Activated CD4-positive, alpha-beta T cell treated with anti-CD3 and anti-CD28 coated beads for 24 hours (primary cell): Measurements from ENCODE around the gene CARD11.

Source experiments
- DNase-seq, 2 donors: peaks; one replicate each; pipeline ENCODE4 v3.0.0-alpha.2; 2020; ENCODE audit warnings: low read depth in 2 of 2

The CARD11 gene

DNA sequence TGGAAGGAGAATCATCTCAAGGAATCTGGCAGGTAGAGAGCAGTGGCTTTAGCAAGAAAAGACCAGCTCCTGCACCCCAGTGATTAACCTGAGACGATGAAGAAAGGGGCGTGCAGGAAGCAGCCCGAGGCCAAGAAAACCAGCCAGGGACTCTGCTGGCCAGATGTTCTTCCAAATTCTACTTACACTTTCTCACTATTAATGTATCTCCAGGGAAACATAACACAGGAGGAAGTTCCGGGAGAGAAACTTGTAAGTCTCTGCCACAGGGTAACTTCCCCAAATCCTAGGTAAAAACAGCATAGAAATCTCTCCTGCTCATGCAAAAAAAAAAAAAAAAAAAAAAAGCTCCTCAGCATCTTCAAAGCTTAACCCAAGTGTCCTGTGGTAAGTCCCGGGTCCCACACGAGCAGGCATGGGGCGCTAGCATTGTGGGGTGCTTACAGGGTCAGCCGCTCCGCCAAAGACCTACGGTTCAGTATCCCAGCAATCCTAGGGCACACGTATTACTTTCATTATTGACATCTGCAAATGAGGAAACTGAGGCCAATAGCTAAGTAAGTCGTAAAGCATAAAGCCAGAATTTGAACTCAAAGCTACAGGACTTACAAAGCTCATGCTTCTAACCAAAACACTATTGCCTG lies 102.3 kb downstream of the CARD11 start:
- no peak for DNase-seq

- no peak for DNase-seq
Observed at GRCh38 chr7:2940466-2940865, 103.2 kb downstream of the CARD11 start.

DNA sequence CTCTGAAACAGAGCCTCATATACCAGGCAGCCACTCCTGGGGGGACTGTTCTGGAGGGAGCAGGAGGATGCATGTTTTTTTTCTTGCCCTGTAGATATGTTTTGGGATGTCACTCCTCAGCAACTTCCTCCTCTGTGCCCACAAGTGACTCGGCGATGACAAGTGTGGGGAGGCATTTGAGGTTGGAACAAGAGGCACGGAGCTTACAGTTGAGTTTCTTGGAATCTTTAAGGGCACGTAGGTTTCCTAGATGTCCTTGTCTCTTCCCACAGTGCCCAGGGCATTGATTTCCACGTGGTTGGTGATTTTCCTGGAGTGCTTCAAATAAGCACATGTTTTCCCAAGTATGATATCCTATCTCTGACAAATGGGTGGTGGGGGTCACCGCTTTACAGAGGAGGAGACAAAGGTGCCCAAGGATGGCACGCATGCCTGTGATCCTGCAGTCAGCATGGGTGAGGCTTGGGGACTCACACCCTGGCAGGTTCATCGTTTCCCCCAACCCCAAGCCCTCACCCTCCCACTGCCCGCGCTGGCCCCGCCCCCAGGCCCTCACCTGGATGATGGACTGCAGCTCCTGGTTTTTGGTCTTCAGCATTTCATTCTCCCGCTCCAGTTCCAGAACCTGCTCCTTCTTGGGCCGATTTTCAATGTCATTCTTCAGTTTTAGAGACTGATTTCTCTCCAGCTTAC lies 104.3 kb downstream of the CARD11 start:
- DNase-seq, result no peak

DNA sequence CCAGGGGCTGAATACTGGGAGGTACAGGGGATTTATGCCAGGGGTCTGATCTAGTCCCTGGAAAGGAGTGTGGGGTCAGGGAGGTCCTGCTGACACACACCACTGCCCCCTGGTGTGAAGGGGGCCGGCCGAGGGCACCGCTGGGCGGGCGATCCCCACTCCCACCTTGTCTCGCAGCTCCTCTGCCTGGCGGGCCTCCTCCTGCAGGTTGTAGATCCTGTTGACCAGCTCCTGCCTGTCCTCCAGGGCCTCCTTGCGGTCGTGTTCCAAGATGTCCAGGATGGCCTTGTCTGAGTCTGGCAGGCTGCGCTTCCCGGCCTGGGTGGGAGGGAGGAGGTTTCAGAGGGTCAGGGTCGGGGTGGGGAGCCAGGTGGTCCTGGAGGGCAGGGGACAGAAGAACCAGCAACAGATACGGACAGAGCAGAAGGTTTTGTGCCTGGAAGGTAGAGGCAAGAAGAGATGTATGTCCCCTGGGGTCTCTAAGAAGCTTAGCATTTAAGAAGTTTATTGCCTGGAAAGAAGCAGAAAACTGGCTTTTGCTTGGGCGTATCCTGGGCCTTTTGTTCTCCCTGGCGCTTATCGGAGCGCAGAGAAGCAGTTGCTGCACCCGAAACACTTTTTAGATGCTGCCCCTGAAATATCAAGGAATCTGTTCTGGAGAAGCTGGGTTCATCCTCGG lies 105.0 kb downstream of the CARD11 start:
- no peak for DNase-seq

- no peak for DNase-seq
Observed at GRCh38 chr7:2937701-2938513, 105.8 kb downstream of the CARD11 start.

DNA sequence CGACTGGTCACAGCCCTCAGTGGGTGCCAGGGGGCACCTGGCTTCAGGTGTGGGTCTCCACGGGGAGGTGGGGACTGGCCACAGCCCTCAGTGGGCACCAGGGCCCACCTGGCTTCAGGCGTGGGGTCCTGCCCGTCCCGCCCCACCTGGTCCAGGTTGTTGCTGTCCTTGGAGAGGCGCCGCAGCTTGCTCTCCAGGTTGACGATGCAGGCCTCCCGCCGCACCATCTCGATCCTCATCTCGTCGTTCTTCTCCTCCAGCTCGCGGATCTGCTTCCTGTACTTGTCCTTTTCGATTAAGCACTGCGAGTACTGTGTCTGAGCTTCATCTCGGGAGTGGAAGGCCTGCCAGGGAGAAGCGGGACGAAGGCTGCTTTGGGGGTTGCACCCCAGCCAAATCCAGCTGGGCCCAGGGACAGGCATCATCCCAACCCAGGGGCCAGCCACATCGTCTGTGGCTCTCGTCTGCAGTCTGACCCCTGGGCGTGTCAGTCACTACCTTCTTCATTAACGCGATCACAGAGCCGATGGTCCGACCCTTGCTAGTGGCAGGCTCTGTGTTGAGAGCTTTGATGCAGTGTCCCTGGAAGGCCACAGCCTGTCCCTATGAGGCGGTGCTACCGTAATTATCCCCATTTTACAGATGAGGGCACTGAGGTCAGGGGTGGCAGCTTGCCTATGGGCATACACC lies 106.6 kb downstream of the CARD11 start:
- DNase-seq, result no peak

DNA sequence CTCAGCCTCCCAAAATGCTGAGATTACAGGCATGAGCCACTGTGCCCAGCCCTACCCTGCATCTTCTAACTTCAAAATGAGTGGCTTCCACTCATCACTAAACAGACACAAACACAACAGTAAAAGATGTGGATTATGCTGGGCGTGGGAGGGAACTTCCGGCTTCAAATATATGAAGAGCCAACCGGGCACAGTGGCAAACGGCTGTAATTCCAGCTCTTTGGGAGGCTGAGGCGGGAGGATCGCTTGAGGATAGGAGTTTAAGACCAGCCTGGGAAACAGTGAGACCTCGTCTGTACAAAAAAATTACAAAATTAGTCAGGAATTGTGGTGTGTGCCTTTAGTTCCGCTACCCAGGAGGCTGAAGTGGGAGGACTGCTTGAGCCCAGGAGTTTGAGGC lies 107.4 kb downstream of the CARD11 start:
- no peak for DNase-seq

DNA sequence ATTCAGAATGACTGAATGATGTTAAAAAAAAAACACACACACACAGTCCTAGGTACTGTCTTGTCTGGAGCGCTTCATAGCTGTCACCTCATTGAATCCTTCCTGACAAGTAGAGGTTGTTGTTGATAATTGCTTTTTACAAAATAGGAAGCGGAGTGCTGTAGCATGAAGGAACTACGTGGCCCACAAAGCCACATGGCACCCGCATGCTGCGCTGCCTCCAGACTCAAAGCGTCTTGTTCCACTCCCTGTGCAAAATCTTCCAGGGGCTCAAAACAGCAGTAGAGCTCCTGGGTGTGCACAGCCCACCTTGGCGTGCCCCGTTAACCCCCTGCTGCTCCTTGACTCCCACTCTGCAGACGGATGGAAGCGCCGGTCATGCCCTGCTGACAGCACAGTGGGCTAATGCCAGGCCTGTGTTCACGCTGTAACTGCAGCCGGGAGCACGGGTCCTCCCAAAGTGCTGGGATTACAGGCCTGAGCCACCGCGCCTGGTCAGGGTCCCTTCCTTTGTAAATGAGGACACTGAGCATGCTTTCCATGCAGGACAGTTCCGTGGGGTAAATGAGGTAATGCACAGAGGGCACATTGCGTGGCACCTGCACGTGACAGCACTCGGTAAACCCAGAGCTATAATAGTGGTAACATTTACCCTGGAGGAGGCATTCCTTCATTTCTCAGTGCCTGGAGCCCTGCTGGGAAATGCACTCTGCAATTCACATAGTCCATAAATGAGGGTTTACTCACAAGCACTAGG lies 108.5 kb downstream of the CARD11 start:
- no peak for DNase-seq

DNA sequence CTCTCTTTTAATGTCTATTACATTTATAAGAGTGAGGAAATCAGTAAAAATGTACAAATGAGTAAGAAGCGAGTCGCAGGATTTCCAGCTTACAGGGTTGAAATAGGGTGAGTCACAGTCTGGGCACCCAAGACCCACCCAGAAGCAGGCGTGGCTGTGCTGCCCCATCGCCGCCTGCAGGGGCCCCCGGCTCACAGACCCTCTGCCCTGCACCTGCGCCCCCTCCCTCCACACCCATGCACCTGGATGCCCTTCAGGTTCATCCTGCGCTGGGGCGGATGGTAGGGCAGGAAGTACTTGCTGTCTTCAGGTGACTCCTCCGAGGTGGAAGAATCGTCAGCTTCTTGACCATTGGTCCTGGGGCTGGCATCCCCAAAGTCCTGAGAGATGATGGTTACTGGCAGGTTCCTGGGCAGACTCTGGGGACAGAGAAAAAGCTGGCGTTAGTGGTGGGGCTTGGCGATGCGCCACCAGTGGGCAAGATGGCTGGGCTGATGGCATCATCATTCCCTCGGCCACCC lies 109.4 kb downstream of the CARD11 start:
- DNase-seq, result peak; percentile 11 to 14

- DNase-seq, result no peak
Observed at GRCh38 chr7:2932402-2933251, 111.0 kb downstream of the CARD11 start.

DNA sequence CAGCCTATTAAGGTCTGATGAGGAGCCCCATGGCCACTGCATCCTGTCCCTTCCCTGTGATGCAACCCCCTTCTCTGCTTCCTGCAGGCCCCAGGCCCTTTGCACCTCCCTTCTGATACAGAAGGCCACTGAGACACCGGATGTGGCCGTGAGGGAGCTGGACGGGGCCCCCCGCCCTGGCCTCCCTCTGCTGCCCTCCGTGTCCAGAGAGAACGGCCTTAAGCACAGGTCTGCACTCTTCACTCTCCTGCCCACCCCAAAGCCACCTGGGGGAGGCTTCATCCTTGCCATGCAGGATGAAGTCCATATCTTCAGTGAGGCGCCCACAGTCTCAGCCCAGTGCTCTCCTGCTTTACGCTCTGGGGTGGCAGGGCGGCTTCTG lies 112.6 kb downstream of the CARD11 start:
- no peak for DNase-seq

- no peak for DNase-seq
Observed at GRCh38 chr7:2930310-2931033, 113.2 kb downstream of the CARD11 start.

GRCh38 chr7:2929321-2930201 lies 114.1 kb downstream of the CARD11 start:
- no peak for DNase-seq

DNA sequence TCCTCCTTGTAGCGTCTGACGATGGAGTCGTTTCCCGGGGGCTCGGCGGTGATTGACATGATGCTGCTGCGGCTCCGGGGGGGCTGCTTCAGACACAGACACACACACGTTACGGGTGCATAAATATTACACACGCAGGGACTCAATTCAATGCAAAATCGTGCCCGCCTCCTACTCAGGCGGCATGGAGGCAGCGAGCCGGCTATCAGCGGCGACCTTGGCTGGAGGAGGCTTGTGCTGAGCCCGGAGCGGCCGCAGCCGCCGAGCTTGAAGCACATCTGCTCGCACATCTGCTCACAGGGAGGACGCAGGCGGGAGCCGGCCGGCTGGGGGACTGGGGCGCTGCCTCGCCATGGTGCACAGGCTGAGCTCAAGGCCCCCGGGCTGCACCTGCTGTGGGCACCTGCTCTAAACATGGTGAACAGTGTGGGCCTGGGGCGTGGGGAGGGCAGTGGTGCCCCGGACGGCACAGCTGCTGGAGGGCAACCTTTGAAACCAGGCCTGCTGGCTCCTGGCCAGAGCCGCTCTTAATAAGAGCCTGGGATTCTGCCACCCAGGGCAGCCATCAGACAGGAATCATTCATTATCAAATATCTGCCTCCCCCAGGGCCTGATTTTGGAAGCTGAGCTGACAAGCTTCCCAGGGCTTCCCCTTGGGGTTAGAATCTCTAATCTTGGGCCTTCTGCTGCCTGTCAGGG lies 114.9 kb downstream of the CARD11 start:
- DNase-seq, result no peak

- DNase-seq, result no peak
Observed at GRCh38 chr7:2928256-2928612, 115.4 kb downstream of the CARD11 start.

GRCh38 chr7:2927592-2927991 lies 116.1 kb downstream of the CARD11 start:
- DNase-seq, result no peak

DNA sequence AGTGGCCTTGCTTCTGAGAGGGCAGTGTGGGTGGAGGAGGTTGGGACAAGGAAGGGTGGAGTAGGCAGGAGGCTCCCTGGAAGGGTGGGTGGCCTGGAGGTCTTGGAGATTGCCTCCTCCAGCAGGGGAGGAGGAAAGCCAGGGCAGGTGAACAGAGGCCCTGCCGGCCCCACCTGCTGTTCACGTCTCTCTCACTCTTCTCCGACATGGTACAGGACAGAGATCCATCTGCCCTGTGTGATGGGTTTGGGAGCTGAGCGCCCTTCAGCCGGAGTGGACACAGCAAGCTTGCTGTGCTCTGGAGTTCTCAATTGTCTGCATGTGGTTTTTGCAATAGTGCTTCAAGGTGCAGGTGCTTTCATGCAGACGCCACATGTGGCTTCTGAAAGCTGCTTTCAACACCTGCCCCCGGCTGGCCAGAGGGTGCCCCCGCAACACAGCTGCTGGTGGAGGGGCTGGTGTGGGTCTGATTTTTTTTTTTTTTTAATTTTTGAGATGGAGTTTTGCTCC lies 116.7 kb downstream of the CARD11 start:
- DNase-seq, result no peak
